Endodermal cell (in vitro differentiated cells): Measurements from ENCODE around the gene CD2BP2. TPM values are rescaled to one million over a fixed set of nuclear protein-coding genes. Genes with fewer than 3 reads are reported as not detected.

Experiments
- DNase-seq: peaks from one replicate; pipeline ENCODE4 v3.0.0-alpha.2; 2017
- H3K27ac ChIP-seq: 2 replicates; pipeline ENCODE4 v1.5.1; 2013; ENCODE audit warnings: mild to moderate bottlenecking, low read depth, low read length, moderate library complexity
- H3K27me3 ChIP-seq: 2 replicates; pipeline ENCODE4 v1.6.1; 2013; ENCODE audit warnings: mild to moderate bottlenecking, low read length, moderate library complexity; ENCODE audit not compliant: insufficient read depth, control insufficient read depth, poor library complexity, severe bottlenecking
- H3K36me3 ChIP-seq: 2 replicates; pipeline ENCODE4 v1.7.0; 2013; ENCODE audit warnings: mild to moderate bottlenecking, low read length, moderate library complexity; ENCODE audit not compliant: control insufficient read depth, insufficient read depth
- H3K4me1 ChIP-seq: one replicate; pipeline ENCODE4 v1.7.0; 2013; ENCODE audit warnings: low read length; ENCODE audit not compliant: control insufficient read depth, insufficient read depth
- H3K4me3 ChIP-seq: 2 replicates; pipeline ENCODE4 v1.5.1; 2013; ENCODE audit warnings: mild to moderate bottlenecking, low read length, moderate library complexity
- H3K9ac ChIP-seq: 2 replicates; pipeline ENCODE4 v1.6.1; 2013; ENCODE audit warnings: mild to moderate bottlenecking, low read length, moderate library complexity; ENCODE audit not compliant: poor library complexity, severe bottlenecking; ENCODE audit errors: extremely low read depth
- H3K9me3 ChIP-seq: 2 replicates; pipeline ENCODE4 v1.6.1; 2013; ENCODE audit warnings: mild to moderate bottlenecking, low read length, moderate library complexity; ENCODE audit not compliant: control insufficient read depth
- H3K27ac Mint-ChIP-seq: 2 replicates; pipeline ENCODE4 v1.8.0; 2020; ENCODE audit warnings: mixed read lengths
- H3K27me3 Mint-ChIP-seq: 2 replicates; pipeline ENCODE4 v1.8.0; 2021; ENCODE audit warnings: mild to moderate bottlenecking, mixed read lengths; ENCODE audit not compliant: insufficient read depth
- H3K36me3 Mint-ChIP-seq: 2 replicates; pipeline ENCODE4 v1.8.0; 2020; ENCODE audit warnings: low read depth, mixed read lengths
- H3K4me1 Mint-ChIP-seq: 2 replicates; pipeline ENCODE4 v1.8.0; 2020; ENCODE audit warnings: mixed read lengths
- H3K4me3 Mint-ChIP-seq: 2 replicates; pipeline ENCODE4 v1.8.0; 2020; ENCODE audit warnings: mild to moderate bottlenecking, moderate library complexity, mixed read lengths
- H3K9me3 Mint-ChIP-seq: 2 replicates; pipeline ENCODE4 v1.8.0; 2020; ENCODE audit warnings: mild to moderate bottlenecking, mixed read lengths
- WGBS, 2 experiments: methylation state at CpG; one replicate each; pipeline versions ENCODE4 v1.1.5 to v1.1.7; 2013; ENCODE audit warnings: missing lambda C conversion rate in 2 of 2, mixed read lengths in 1 of 2; ENCODE audit not compliant: insufficient coverage in 1 of 2, insufficient read length in 1 of 2; 5-methylcytosine and 5-hydroxymethylcytosine counted together
- total RNA-seq, 2 donors: library from RNA; stranded (reverse); fragmentation: NEBNext Ultra II Directional in 1 of 2; extraction: Animal tissue kit (Norgen Biotek cat#: 25700) in 1 of 2; gene quantifications; 2 replicates in 1 of 2; 3 replicates in 1 of 2; pipeline ENCODE4 v1.2.1, GENCODE V29; 2021
- TF ChIP-seq, protein P1 (sequence below): fragments of 200-600 bp; sonication (generic); conservative IDR thresholded peaks from 2 replicates; pipeline ENCODE4 v1.5.0; 2021; ENCODE audit warnings: antibody characterized with exemption, mild to moderate bottlenecking

Gene CD2BP2
- total RNA-seq, 2 donors from 2014 or later, result 75.4 to 76.0 TPM

DNA sequence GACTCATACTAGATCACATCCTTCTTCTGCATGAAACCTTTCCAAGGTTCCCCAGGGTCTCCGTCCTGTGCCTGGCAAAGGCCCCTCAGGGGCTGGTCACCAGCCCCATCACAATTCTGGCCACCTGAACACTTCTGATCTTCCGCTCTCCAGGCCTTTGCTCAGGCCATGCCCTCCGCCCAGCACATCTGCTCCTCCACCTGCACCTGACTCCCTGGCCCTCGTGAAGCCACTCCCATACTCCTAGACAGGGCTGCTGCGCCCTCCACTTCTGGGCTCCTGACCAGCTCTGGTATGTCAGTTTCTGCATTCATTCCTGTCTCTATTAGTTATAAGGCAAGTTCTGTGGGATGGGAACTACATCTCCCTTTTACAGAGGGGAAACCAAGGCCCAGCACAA is 17.6 kb upstream of the CD2BP2 start:
- H3K27ac ChIP-seq, result no peak overlapping the region
- WGBS, 2 experiments, result 84 to 86% methylated on average over 3 to 5 of the region's 5 CpGs
- no peak overlapping the region for H3K27ac Mint-ChIP-seq

DNA sequence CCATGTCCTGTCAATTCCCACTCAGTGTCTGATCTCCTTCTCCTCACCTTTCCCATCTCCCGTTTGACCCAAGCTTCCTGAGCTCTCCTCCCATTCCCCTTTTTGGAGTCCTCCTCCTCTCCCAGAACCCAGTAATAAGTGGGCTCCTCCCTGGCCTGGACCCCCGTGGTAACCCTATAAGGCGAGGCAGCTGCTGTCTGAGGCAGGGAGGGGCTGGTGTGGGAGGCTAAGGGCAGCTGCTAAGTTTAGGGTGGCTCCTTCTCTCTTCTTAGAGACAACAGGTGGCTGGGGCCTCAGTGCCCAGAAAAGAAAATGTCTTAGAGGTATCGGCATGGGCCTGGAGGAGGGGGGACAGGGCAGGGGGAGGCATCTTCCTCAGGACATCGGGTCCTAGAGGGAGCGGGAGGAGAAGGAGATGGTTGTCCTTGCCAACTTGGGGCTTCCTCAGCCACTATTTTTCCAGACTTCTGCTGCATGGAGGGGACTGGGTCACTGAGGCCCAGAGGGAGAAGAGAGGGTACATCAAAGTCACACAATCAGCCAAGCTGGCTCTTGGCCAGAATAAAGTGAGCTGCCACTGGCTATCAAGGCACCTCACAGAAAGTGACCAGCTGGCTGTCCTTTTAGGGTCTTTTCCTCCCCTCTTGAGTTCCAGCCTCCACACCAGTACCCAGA is 17.1 kb upstream of the CD2BP2 start:
- Histone ChIP-seq H3K27me3 (no peaks in the 10 kb centered on the region), H3K36me3 (peaks cover 3% of the 10 kb centered on the region), H3K9ac (no peak overlapping the region), H3K9me3 (no peaks in the 10 kb centered on the region), H3K4me1 (peaks cover 10% of the 10 kb centered on the region), H3K27ac (no peak overlapping the region), H3K4me3 (no peak overlapping the region)
- Mint-ChIP-seq H3K9me3 (no peaks in the 10 kb centered on the region), H3K4me1 (peaks cover 37% of the 10 kb centered on the region), H3K4me3 (peak overlapping the region; percentile 60), H3K27ac (no peak overlapping the region), H3K36me3 (no peaks in the 10 kb centered on the region), H3K27me3 (no peaks in the 10 kb centered on the region)
- DNase-seq, result peak; percentile 35
- 90 to 94% methylated on average over 3 to 6 of the region's 6 CpGs for WGBS, 2 experiments
- TF ChIP-seq, protein P1, sequence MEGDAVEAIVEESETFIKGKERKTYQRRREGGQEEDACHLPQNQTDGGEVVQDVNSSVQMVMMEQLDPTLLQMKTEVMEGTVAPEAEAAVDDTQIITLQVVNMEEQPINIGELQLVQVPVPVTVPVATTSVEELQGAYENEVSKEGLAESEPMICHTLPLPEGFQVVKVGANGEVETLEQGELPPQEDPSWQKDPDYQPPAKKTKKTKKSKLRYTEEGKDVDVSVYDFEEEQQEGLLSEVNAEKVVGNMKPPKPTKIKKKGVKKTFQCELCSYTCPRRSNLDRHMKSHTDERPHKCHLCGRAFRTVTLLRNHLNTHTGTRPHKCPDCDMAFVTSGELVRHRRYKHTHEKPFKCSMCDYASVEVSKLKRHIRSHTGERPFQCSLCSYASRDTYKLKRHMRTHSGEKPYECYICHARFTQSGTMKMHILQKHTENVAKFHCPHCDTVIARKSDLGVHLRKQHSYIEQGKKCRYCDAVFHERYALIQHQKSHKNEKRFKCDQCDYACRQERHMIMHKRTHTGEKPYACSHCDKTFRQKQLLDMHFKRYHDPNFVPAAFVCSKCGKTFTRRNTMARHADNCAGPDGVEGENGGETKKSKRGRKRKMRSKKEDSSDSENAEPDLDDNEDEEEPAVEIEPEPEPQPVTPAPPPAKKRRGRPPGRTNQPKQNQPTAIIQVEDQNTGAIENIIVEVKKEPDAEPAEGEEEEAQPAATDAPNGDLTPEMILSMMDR, result no peak

More for the DNA sequence above, 17.6 kb upstream of the CD2BP2 start:
- H3K4me1 ChIP-seq, result peaks cover 9% of the 10 kb centered on the region
- no peak overlapping the region for H3K4me3 ChIP-seq
- no peaks in the 10 kb centered on the region for H3K36me3 ChIP-seq
- H3K36me3 Mint-ChIP-seq, result no peaks in the 10 kb centered on the region
- no peak overlapping the region for H3K9ac ChIP-seq
- no peaks in the 10 kb centered on the region for H3K9me3 ChIP-seq
- no peaks in the 10 kb centered on the region for H3K27me3 ChIP-seq
- TF ChIP-seq, protein P1, result no peak
- H3K9me3 Mint-ChIP-seq, result no peaks in the 10 kb centered on the region
- no peak overlapping the region for H3K4me3 Mint-ChIP-seq
- peaks cover 35% of the 10 kb centered on the region for H3K4me1 Mint-ChIP-seq
- DNase-seq, result peak; percentile 40
- H3K27me3 Mint-ChIP-seq, result no peaks in the 10 kb centered on the region

DNA sequence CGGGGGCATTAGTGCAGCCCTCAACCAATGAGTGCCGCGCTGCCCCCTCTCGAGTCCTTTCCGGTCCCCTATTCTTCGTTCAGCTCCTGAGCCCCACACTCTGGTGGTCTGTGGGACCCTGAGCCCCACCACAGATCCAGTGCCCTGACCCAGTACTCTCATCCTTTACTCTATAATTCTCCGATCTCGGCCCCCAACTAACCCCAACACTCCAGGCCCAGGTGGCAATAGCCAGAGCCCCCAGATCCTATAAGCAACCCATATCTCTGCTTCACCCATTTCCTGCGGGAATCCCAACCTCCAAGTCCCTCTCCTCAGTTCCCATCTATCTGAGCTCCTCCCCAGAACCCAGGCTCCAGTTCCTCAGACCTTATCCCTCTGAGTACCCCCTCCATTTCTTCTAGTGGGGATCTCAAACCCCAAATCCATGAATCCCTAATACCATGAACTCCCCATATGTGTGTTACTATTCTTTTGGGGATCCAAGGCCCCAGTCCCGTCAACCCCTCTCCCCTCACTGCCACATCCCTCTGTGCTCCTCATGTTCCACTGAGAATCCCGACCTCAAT is 16.2 kb upstream of the CD2BP2 start:
- Histone ChIP-seq H3K36me3 (peaks cover 6% of the 10 kb centered on the region), H3K9ac (peak overlapping the region; percentile 19), H3K27ac (peak overlapping the region; percentile 69), H3K9me3 (no peaks in the 10 kb centered on the region), H3K4me3 (peak overlapping the region; percentile 77), H3K4me1 (peaks cover 10% of the 10 kb centered on the region), H3K27me3 (no peaks in the 10 kb centered on the region)
- TF ChIP-seq, protein P1, result no peak
- Mint-ChIP-seq H3K4me3 (peak overlapping the region; percentile 60), H3K27me3 (no peaks in the 10 kb centered on the region), H3K9me3 (no peaks in the 10 kb centered on the region), H3K4me1 (peaks cover 41% of the 10 kb centered on the region), H3K27ac (peak overlapping the region; percentile 87), H3K36me3 (peaks cover 3% of the 10 kb centered on the region)
- WGBS, 2 experiments, result 26 to 47% methylated on average over 8 to 11 of the region's 11 CpGs
- no peak for DNase-seq
